Brain microvascular endothelial cell (primary cell): ENCODE results near the gene FGFR4.
A peak's percentile ranks its signal among the peaks of the same experiment; 100 is the strongest.

Experiments used
- DNase-seq: peaks from one replicate; pipeline ENCODE4 v3.0.0-alpha.2; 2020
- H3K27ac ChIP-seq: fragments of 250-450 bp; sonication (Bioruptor Pico); 2 replicates; pipeline ENCODE4 v1.5.1; 2020; ENCODE audit warnings: mild to moderate bottlenecking, moderate library complexity
- H3K27me3 ChIP-seq: fragments of 250-450 bp; sonication (Bioruptor Pico); replicated peaks from 2 replicates; pipeline ENCODE4 v1.5.1; 2020; ENCODE audit warnings: mild to moderate bottlenecking
- H3K36me3 ChIP-seq: fragments of 250-450 bp; sonication (Bioruptor Pico); replicated peaks from 2 replicates; pipeline ENCODE4 v1.5.1; 2020; ENCODE audit warnings: mild to moderate bottlenecking
- H3K4me3 ChIP-seq: 2 replicates; pipeline ENCODE4 v1.5.1; 2011; ENCODE audit warnings: low read depth, mild to moderate bottlenecking, control low read depth, low read length, moderate library complexity
- in situ Hi-C: cut with HindIII; loops from 2 replicates; pipeline ENCODE4 v1.10.0; 2017; ENCODE audit warnings: low sequenced_read_pairs, low pct_ligation_motif_present
- TF ChIP-seq, protein P1 (sequence below): IDR thresholded peaks from 2 replicates; pipeline ENCODE4 v1.5.1; 2011; ENCODE audit warnings: low read depth, mild to moderate bottlenecking, moderate library complexity, low read length, control low read depth, inconsistent platforms; ENCODE audit errors: missing control alignments

The FGFR4 gene

DNA sequence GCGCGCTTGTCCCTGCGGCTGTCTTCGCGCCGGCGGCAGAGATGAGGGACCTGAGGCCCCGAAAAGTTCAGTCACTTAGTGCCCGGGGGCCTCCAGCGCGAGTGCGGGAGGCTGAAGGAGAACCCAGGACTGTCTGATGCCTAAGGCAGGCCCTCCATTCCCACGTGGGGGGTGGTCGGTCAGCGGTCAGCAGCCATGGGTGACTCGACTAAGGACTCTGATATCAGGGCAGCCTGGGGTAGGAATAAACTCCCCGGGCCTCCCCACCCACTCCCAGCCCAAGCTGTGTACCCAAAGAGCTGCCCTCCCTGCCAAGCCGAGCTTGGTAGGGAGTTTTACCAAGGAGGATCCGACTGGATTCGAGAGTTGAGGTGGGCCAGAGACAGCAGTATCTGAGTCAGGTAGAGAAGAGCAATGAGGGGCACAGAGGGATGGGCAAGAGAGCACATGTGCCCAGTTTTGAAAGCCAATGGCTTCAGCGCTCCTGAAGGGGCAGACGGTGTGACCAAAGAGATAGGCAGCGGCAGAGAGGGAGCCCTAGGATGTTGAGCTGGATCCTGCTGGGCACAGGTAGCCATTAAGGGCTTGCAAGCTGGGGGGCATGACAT lies 787 bp downstream of the FGFR4 start:
- no peak for DNase-seq
- in situ Hi-C loops = no loop called here
- Histone ChIP-seq H3K4me3 (peak overlapping the region; percentile 45), H3K36me3 (no peaks in the 10 kb centered on the region), H3K27me3 (no peaks in the 10 kb centered on the region), H3K27ac (no peak overlapping the region)
- TF ChIP-seq, protein P1, sequence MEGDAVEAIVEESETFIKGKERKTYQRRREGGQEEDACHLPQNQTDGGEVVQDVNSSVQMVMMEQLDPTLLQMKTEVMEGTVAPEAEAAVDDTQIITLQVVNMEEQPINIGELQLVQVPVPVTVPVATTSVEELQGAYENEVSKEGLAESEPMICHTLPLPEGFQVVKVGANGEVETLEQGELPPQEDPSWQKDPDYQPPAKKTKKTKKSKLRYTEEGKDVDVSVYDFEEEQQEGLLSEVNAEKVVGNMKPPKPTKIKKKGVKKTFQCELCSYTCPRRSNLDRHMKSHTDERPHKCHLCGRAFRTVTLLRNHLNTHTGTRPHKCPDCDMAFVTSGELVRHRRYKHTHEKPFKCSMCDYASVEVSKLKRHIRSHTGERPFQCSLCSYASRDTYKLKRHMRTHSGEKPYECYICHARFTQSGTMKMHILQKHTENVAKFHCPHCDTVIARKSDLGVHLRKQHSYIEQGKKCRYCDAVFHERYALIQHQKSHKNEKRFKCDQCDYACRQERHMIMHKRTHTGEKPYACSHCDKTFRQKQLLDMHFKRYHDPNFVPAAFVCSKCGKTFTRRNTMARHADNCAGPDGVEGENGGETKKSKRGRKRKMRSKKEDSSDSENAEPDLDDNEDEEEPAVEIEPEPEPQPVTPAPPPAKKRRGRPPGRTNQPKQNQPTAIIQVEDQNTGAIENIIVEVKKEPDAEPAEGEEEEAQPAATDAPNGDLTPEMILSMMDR = no peak

DNA sequence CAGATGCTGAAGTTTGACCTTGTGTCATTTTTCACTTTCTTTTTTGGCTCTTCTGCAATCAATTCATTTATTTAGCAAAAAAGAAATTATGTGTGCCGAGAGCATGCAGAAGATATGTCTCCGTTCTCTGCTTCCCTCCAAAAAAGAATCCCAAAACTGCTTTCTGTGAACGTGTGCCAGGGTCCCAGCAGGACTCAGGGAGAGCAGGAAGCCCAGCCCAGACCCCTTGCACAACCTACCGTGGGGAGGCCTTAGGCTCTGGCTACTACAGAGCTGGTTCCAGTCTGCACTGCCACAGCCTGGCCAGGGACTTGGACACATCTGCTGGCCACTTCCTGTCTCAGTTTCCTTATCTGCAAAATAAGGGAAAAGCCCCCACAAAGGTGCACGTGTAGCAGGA lies 2.4 kb downstream of the FGFR4 start:
- Histone ChIP-seq H3K27me3 (no peaks in the 10 kb centered on the region), H3K27ac (no peak overlapping the region), H3K4me3 (no peak overlapping the region), H3K36me3 (no peaks in the 10 kb centered on the region)
- DNase-seq = no peak
- TF ChIP-seq, protein P1 = no peak
- in situ Hi-C loops = no loop called here

DNA sequence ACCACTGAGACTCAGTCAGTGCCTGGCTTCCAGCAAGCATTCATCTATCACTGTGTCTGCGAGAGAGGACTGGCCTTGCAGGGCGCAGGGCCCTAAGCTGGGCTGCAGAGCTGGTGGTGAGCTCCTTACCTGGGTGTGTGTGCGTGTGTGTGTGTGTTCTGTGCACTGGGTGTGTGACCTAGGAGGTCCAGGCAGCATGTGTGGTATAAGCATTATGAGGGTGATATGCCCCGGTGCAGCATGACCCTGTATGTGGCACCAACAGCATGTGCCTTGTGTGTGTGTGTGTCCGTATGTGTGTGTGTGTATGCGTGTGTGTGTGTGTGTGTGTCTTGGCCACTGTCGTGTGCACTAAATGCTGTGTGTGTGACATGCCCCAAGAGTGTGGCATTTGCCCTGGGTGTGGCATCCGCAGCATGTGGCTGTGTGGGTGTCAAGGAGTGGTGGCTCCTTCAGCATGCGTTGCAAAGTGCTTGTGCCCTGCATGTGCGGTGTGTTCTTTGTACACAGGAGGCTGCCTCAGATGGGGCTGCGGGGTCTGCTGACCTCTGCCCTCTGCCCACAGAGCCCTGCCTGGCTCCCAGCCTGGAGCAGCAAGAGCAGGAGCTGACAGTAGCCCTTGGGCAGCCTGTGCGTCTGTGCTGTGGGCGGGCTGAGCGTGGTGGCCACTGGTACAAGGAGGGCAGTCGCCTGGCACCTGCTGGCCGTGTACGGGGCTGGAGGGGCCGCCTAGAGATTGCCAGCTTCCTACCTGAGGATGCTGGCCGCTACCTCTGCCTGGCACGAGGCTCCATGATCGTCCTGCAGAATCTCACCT lies 3.3 kb downstream of the FGFR4 start:
- no peaks in the 10 kb centered on the region for H3K27me3 ChIP-seq
- no peaks in the 10 kb centered on the region for H3K36me3 ChIP-seq
- in situ Hi-C loops = no loop called here
- DNase-seq = no peak
- no peak overlapping the region for H3K27ac ChIP-seq
- H3K4me3 ChIP-seq = no peak overlapping the region
- TF ChIP-seq, protein P1 = no peak

DNA sequence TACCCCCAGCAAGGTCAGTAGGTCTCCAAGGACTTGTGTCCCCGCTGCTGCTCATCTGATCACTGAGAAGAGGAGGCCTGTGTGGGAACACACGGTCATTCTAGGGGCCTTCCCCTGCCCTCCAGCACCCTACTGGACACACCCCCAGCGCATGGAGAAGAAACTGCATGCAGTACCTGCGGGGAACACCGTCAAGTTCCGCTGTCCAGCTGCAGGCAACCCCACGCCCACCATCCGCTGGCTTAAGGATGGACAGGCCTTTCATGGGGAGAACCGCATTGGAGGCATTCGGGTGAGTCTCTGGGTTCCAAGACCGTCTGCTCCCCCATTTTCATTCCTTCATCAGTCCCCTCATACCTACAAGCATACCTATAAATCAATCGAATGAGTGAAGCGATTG lies 4.1 kb downstream of the FGFR4 start:
- in situ Hi-C loops = no loop called here
- no peaks in the 10 kb centered on the region for H3K27me3 ChIP-seq

DNA sequence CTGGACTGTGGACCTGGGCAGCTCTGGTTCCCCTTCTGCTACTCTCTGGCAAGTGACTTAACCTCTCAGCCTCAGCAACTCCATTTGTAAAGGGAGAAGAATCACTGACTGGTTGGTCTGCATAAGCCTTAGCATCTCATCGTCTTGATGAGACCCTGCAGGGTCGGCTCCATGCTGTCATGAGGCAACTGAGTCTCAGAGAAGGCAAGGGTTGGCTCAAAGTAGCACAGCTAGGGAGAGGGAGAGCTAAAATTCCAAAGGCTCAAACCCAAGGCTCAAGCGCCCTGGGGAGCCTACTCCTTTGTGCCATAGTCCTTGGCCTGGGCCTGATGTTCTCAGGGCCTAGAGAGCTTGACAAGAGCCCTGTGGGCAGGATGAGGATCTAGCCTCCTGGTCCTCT lies 4.5 kb downstream of the FGFR4 start:
- no peak overlapping the region for H3K27ac ChIP-seq
- in situ Hi-C loops = no loop called here
- no peaks in the 10 kb centered on the region for H3K27me3 ChIP-seq
- TF ChIP-seq, protein P1 = no peak
- no peak overlapping the region for H3K4me3 ChIP-seq
- no peak for DNase-seq
- no peaks in the 10 kb centered on the region for H3K36me3 ChIP-seq

More for the DNA sequence above, 4.1 kb downstream of the FGFR4 start:
- no peak overlapping the region for H3K27ac ChIP-seq
- TF ChIP-seq, protein P1 = no peak
- no peak for DNase-seq
- H3K4me3 ChIP-seq = no peak overlapping the region
- H3K36me3 ChIP-seq = no peaks in the 10 kb centered on the region
